IMR-90 (cell line): ENCODE data around the gene NPNT.

Source experiments
- CEBPB ChIP-seq: IDR thresholded peaks from 2 replicates; pipeline ENCODE4 v1.6.1; 2012; ENCODE audit warnings: low read depth, low read length, improper control_type of control experiment
- MXI1 ChIP-seq: IDR thresholded peaks from 2 replicates; pipeline ENCODE4 v1.6.1; 2012; ENCODE audit warnings: low read depth, mild to moderate bottlenecking, low read length, moderate library complexity, borderline replicate concordance
- POLR2A ChIP-seq: IDR thresholded peaks from 2 replicates; pipeline ENCODE4 v1.6.1; 2012; ENCODE audit warnings: mild to moderate bottlenecking, low read depth, low read length
- RAD21 ChIP-seq: IDR thresholded peaks from 2 replicates; pipeline ENCODE4 v1.6.1; 2012; ENCODE audit warnings: low read length, improper control_type of control experiment
- RCOR1 ChIP-seq: IDR thresholded peaks from 2 replicates; pipeline ENCODE4 v1.6.1; 2012; ENCODE audit warnings: mild to moderate bottlenecking, low read length, improper control_type of control experiment; ENCODE audit not compliant: insufficient replicate concordance
- RFX5 ChIP-seq: IDR thresholded peaks from 2 replicates; pipeline ENCODE4 v1.8.0; 2012; ENCODE audit warnings: low read depth, mild to moderate bottlenecking, low read length, moderate library complexity
- SMC3 ChIP-seq: fragments of 150-350 bp; IDR thresholded peaks from 2 replicates; pipeline ENCODE4 v1.6.1; 2016; ENCODE audit warnings: low read depth, mild to moderate bottlenecking, antibody characterized with exemption, low read length, moderate library complexity
- TF ChIP-seq, protein P1 (sequence below): conservative IDR thresholded peaks from 2 replicates; pipeline ENCODE4 v1.5.1; 2012; ENCODE audit warnings: mild to moderate bottlenecking, low read depth, low read length, improper control_type of control experiment

- TF ChIP-seq SMC3 (no peak), POLR2A (no peak), CEBPB (no peak), MXI1 (no peak), RAD21 (no peak), RCOR1 (no peak), RFX5 (no peak)
- TF ChIP-seq, protein P1, sequence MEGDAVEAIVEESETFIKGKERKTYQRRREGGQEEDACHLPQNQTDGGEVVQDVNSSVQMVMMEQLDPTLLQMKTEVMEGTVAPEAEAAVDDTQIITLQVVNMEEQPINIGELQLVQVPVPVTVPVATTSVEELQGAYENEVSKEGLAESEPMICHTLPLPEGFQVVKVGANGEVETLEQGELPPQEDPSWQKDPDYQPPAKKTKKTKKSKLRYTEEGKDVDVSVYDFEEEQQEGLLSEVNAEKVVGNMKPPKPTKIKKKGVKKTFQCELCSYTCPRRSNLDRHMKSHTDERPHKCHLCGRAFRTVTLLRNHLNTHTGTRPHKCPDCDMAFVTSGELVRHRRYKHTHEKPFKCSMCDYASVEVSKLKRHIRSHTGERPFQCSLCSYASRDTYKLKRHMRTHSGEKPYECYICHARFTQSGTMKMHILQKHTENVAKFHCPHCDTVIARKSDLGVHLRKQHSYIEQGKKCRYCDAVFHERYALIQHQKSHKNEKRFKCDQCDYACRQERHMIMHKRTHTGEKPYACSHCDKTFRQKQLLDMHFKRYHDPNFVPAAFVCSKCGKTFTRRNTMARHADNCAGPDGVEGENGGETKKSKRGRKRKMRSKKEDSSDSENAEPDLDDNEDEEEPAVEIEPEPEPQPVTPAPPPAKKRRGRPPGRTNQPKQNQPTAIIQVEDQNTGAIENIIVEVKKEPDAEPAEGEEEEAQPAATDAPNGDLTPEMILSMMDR, result no peak
Measured at GRCh38 chr4:105934386-105934785, 39.1 kb downstream of the NPNT start.
